Adrenal gland (tissue), 5 donors: Measurements from ENCODE around the gene MLLT3.

Source experiments
- CTCF ChIP-seq, 6 experiments: fragments of 450-650 bp in 4 of 6; fragments of 200-600 bp in 2 of 6; sonication (generic) in 1 of 6; IDR thresholded peaks; 1 replicate in 5 of 6; 2 replicates in 1 of 6; pipeline versions ENCODE4 v1.5.1 to v1.8.0; 2016 to 2021; ENCODE audit warnings: antibody characterized with exemption in 6 of 6, mild to moderate bottlenecking in 2 of 6, moderate library complexity in 1 of 6
- POLR2A ChIP-seq, 2 donors: fragments of 450-650 bp; IDR thresholded peaks; one replicate each; pipeline ENCODE4 v1.6.1; 2017; ENCODE audit warnings: antibody characterized with exemption in 2 of 2, mild to moderate bottlenecking in 2 of 2, moderate library complexity in 1 of 2
- donor health status: DM: no; HTN: no; CAD: no.

DNA sequence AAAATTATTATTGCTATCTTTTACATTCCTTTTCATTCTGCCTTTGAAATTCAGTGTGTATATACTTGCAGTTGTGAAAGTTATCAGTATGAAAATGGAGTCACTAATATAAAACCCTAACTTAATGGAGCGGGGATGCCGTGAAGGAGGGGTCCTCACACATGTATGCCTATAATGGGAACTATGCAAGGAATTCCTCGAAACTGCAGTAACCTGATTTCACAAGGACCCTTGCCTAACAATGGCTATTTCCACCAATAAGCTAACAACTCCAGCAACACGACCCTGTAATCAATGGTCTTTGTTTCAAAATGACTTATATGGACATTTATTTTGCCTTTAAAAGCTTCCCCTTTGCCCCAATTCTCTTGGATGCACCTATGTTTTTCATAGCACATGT, 12.6 kb upstream of the MLLT3 start:
- TF ChIP-seq CTCF (IDR thresholded peaks at IDR 0.05): no peak
- TF ChIP-seq POLR2A (IDR thresholded peaks at IDR 0.05): no peak
